K562 (cell line): ENCODE results near the gene LETM1. TPM values are rescaled to one million over a fixed set of nuclear protein-coding genes. Genes with fewer than 3 reads are reported as not detected.
A peak's percentile ranks its signal among the peaks of the same experiment; 100 is the strongest.

Experiments
- ELF1 ChIP-seq: fragments of 200-800 bp; sonication (Bioruptor generic); IDR thresholded peaks from 2 replicates; pipeline ENCODE4 v1.6.1; 2016; ENCODE audit warnings: missing genetic modification characterization, missing compliant biosample characterization
- FOXK2 ChIP-seq, 2 experiments: fragments of 450-650 bp; IDR thresholded peaks in 1 of 2; conservative IDR thresholded peaks in 1 of 2; 2 replicates each; pipeline ENCODE4 v1.6.1; 2016; ENCODE audit warnings: low read depth in 2 of 2, mild to moderate bottlenecking in 1 of 2
- HDAC3 ChIP-seq: fragments of 450-650 bp; IDR thresholded peaks from 2 replicates; pipeline ENCODE4 v1.6.1; 2018; ENCODE audit warnings: borderline replicate concordance, mild to moderate bottlenecking, moderate library complexity; ENCODE audit not compliant: partially characterized antibody
- HEY1 ChIP-seq: fragments of 250-450 bp; sonication (Bioruptor Pico); IDR thresholded peaks from 2 replicates; pipeline ENCODE4 v1.5.0; 2020; ENCODE audit warnings: mild to moderate bottlenecking, moderate library complexity, borderline replicate concordance
- HNRNPK ChIP-seq: fragments of 200-400 bp; formaldehyde crosslinking; IDR thresholded peaks from one replicate; pipeline ENCODE4 v1.6.1; 2018; ENCODE audit warnings: mild to moderate bottlenecking, low read depth, low read length; ENCODE audit not compliant: poor library complexity, severe bottlenecking
- MED1 ChIP-seq: sonication (generic); formaldehyde crosslinking; IDR thresholded peaks from 2 replicates; pipeline ENCODE4 v1.8.1; 2023; ENCODE audit warnings: missing genetic modification reagents, borderline replicate concordance
- NCOA6 ChIP-seq: fragments of 450-650 bp; IDR thresholded peaks from 2 replicates; pipeline ENCODE4 v1.6.1; 2017; ENCODE audit warnings: mild to moderate bottlenecking
- SAP30 ChIP-seq: fragments of 200-600 bp; sonication (generic); IDR thresholded peaks from 2 replicates; pipeline ENCODE4 v1.6.1; 2012; ENCODE audit warnings: borderline replicate concordance, low read depth, mild to moderate bottlenecking, moderate library complexity, low read length, control low read depth, inconsistent platforms; ENCODE audit not compliant: insufficient read depth, poor library complexity, severe bottlenecking
- ZBTB7A ChIP-seq: IDR thresholded peaks from 2 replicates; pipeline ENCODE4 v1.6.1; 2011; ENCODE audit warnings: low read depth, mild to moderate bottlenecking, low read length, moderate library complexity, borderline replicate concordance; ENCODE audit not compliant: control insufficient read depth
- ZNF146 ChIP-seq: IDR thresholded peaks from one replicate; pipeline ENCODE4 v1.6.1; 2018; ENCODE audit warnings: missing compliant biosample characterization; ENCODE audit not compliant: unreplicated experiment
- polyA plus RNA-seq, 8 experiments: library from polyadenylated mRNA; depleted of rRNA in 4 of 8; stranded (reverse) in 5 of 8; unstranded in 3 of 8; fragments of >200 nt; fragmentation: Nextera tagmentation in 2 of 8; fragmentation: Illumina TruSeq in 1 of 8; extraction: Ambion mirVana in 2 of 8; extraction: Trizol in 1 of 8; gene quantifications; 2 replicates each; pipeline versions ENCODE4 v1.2.1 to v1.2.3, GENCODE V29; 2011 to 2014; ENCODE audit warnings: inconsistent platforms in 1 of 8, missing spikeins in 1 of 8
- total RNA-seq, 7 experiments: library from RNA; depleted of rRNA in 6 of 7; stranded (reverse); fragments of >200 nt in 6 of 7; fragmentation: Illumina TruSeq in 2 of 7; extraction: Trizol in 2 of 7; gene quantifications; 2 replicates each; pipeline versions ENCODE4 v1.2.1 to v1.2.3, GENCODE V29; 2011 to 2021; ENCODE audit warnings: low replicate concordance in 1 of 7
- TF ChIP-seq, protein P1 (sequence below): fragments of 450-650 bp; formaldehyde crosslinking; IDR thresholded peaks from 2 replicates; pipeline ENCODE4 v1.4.0; 2022; ENCODE audit warnings: missing genetic modification characterization
- TF ChIP-seq, protein P2 (sequence below): sonication (generic); formaldehyde crosslinking; IDR thresholded peaks from 2 replicates; pipeline ENCODE4 v1.8.1; 2023; ENCODE audit warnings: mild to moderate bottlenecking, missing genetic modification reagents
- TF ChIP-seq, protein P3 (sequence below): fragments of 250-450 bp; sonication (Bioruptor Pico); IDR thresholded peaks from 2 replicates; pipeline ENCODE4 v1.4.0; 2020
- TF ChIP-seq, protein P4 (sequence below): fragments of 200-800 bp; sonication (Bioruptor generic); IDR thresholded peaks from 2 replicates; pipeline ENCODE4 v1.6.1; 2017; ENCODE audit warnings: missing genetic modification characterization, missing compliant biosample characterization

LETM1 gene
- total and polyA plus RNA-seq, 9 of the 15 experiments (the other 6 are each of a cell fraction or from before 2014, with no cell fraction given): 3.9 to 109 (median 35.0) TPM

DNA sequence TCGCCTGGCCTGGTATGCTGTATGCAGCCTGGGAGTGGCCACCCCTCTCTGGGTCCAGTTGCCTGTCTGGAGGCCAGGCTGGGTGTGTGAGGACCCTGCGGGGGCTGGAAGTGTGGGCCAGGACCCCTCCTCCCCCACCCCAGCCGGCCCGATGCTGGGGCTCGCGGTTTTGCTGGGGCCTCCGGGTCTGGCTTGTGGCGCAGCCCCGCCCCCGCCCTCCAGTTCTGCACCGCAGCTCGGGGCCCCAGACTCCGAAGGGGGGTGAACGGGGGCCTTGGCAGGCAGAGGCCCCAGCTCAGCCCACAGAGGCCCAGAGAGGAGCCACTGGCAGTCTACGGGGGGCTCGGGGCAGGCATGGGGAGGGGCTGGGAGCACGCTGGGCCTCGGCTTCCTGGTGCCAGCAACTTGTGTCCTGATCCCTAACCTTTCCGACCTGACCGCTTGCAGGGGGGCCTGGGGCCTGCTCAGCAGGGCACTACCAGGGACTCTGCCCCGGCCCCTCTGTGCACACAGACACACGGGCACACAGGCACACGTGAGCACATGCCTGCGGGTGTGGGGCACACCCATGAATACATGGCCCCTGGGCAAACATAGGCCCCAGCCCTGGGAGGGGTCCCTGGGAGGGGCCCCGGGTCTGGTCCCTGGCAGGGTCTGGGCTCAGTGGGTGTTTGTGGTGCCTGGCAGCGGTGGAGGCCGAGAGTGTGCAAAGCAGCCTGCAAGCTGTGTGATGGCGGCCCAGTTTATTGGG lies 84.2 kb downstream of the LETM1 start (continued):
- TF ChIP-seq HNRNPK: no peak
- TF ChIP-seq, protein P1, sequence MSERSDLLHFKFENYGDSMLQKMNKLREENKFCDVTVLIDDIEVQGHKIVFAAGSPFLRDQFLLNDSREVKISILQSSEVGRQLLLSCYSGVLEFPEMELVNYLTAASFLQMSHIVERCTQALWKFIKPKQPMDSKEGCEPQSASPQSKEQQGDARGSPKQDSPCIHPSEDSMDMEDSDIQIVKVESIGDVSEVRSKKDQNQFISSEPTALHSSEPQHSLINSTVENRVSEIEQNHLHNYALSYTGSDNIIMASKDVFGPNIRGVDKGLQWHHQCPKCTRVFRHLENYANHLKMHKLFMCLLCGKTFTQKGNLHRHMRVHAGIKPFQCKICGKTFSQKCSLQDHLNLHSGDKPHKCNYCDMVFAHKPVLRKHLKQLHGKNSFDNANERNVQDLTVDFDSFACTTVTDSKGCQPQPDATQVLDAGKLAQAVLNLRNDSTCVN: no peak
- TF ChIP-seq HEY1 (CRISPR knock-in tag): no peak
- TF ChIP-seq ELF1 (tag): no peak
- peak; percentile 53; the same call in 1 of the 2 replicates for TF ChIP-seq ZBTB7A
- TF ChIP-seq NCOA6: no peak
- TF ChIP-seq MED1 (CRISPR knock-in tag): no peak
- TF ChIP-seq, protein P2, sequence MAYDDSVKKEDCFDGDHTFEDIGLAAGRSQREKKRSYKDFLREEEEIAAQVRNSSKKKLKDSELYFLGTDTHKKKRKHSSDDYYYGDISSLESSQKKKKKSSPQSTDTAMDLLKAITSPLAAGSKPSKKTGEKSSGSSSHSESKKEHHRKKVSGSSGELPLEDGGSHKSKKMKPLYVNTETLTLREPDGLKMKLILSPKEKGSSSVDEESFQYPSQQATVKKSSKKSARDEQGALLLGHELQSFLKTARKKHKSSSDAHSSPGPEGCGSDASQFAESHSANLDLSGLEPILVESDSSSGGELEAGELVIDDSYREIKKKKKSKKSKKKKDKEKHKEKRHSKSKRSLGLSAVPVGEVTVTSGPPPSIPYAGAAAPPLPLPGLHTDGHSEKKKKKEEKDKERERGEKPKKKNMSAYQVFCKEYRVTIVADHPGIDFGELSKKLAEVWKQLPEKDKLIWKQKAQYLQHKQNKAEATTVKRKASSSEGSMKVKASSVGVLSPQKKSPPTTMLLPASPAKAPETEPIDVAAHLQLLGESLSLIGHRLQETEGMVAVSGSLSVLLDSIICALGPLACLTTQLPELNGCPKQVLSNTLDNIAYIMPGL (CRISPR knock-in tag): no peak
- TF ChIP-seq SAP30: no peak
- TF ChIP-seq ZNF146: no peak
- TF ChIP-seq, protein P3, sequence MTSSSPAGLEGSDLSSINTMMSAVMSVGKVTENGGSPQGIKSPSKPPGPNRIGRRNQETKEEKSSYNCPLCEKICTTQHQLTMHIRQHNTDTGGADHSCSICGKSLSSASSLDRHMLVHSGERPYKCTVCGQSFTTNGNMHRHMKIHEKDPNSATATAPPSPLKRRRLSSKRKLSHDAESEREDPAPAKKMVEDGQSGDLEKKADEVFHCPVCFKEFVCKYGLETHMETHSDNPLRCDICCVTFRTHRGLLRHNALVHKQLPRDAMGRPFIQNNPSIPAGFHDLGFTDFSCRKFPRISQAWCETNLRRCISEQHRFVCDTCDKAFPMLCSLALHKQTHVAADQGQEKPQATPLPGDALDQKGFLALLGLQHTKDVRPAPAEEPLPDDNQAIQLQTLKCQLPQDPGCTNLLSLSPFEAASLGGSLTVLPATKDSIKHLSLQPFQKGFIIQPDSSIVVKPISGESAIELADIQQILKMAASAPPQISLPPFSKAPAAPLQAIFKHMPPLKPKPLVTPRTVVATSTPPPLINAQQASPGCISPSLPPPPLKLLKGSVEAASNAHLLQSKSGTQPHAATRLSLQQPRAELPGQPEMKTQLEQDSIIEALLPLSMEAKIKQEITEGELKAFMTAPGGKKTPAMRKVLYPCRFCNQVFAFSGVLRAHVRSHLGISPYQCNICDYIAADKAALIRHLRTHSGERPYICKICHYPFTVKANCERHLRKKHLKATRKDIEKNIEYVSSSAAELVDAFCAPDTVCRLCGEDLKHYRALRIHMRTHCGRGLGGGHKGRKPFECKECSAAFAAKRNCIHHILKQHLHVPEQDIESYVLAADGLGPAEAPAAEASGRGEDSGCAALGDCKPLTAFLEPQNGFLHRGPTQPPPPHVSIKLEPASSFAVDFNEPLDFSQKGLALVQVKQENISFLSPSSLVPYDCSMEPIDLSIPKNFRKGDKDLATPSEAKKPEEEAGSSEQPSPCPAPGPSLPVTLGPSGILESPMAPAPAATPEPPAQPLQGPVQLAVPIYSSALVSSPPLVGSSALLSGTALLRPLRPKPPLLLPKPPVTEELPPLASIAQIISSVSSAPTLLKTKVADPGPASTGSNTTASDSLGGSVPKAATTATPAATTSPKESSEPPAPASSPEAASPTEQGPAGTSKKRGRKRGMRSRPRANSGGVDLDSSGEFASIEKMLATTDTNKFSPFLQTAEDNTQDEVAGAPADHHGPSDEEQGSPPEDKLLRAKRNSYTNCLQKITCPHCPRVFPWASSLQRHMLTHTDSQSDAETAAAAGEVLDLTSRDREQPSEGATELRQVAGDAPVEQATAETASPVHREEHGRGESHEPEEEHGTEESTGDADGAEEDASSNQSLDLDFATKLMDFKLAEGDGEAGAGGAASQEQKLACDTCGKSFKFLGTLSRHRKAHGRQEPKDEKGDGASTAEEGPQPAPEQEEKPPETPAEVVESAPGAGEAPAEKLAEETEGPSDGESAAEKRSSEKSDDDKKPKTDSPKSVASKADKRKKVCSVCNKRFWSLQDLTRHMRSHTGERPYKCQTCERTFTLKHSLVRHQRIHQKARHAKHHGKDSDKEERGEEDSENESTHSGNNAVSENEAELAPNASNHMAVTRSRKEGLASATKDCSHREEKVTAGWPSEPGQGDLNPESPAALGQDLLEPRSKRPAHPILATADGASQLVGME (CRISPR knock-in tag): no peak
- no peak for TF ChIP-seq FOXK2 (conservative IDR thresholded peaks at IDR 0.05 in 1 of 2, IDR thresholded peaks at IDR 0.05 in 1 of 2; ENCODE audit: low read depth in 2 of 2)
- TF ChIP-seq HDAC3: no peak
- TF ChIP-seq, protein P4, sequence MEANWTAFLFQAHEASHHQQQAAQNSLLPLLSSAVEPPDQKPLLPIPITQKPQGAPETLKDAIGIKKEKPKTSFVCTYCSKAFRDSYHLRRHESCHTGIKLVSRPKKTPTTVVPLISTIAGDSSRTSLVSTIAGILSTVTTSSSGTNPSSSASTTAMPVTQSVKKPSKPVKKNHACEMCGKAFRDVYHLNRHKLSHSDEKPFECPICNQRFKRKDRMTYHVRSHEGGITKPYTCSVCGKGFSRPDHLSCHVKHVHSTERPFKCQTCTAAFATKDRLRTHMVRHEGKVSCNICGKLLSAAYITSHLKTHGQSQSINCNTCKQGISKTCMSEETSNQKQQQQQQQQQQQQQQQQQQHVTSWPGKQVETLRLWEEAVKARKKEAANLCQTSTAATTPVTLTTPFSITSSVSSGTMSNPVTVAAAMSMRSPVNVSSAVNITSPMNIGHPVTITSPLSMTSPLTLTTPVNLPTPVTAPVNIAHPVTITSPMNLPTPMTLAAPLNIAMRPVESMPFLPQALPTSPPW (CRISPR knock-in tag): peak; percentile 78
